ENCODE data around the gene MEGF6.

Gene MEGF6

DNA sequence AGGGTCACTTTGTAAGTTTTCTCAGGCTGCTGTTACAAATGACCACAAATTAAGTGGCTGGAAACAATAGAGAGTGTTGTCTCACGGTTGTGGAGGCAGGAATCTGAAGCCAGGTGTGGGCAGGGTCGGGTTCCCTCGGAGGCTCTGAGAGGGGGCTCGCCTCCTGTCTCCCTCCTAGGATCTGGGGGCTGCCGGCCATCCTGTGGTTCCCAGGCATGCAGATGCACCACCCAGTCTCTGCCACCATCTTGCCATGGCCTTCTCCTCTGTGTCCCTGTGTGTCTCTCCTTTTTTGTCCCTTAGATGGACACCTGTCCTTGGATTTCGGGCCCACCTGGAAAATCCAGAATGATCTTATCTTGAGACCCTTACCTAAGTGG is 45.8 kb upstream of the MEGF6 start:
- TF ChIP-seq, protein P1, sequence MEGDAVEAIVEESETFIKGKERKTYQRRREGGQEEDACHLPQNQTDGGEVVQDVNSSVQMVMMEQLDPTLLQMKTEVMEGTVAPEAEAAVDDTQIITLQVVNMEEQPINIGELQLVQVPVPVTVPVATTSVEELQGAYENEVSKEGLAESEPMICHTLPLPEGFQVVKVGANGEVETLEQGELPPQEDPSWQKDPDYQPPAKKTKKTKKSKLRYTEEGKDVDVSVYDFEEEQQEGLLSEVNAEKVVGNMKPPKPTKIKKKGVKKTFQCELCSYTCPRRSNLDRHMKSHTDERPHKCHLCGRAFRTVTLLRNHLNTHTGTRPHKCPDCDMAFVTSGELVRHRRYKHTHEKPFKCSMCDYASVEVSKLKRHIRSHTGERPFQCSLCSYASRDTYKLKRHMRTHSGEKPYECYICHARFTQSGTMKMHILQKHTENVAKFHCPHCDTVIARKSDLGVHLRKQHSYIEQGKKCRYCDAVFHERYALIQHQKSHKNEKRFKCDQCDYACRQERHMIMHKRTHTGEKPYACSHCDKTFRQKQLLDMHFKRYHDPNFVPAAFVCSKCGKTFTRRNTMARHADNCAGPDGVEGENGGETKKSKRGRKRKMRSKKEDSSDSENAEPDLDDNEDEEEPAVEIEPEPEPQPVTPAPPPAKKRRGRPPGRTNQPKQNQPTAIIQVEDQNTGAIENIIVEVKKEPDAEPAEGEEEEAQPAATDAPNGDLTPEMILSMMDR (IDR thresholded peaks at IDR 0.05), result no peak
- H3K27ac Mint-ChIP-seq, result no peak overlapping the region
- no peak for DNase-seq
- H3K4me1 Mint-ChIP-seq, result peaks cover 38% of the 10 kb centered on the region
- H3K36me3 Mint-ChIP-seq (ENCODE audit: low read depth), result no peaks in the 10 kb centered on the region
- H3K9me3 Mint-ChIP-seq, result no peaks in the 10 kb centered on the region
- H3K27me3 Mint-ChIP-seq (ENCODE audit: low read depth, poor library complexity), result peaks cover 65% of the 10 kb centered on the region
- no peak overlapping the region for H3K4me3 Mint-ChIP-seq

DNA sequence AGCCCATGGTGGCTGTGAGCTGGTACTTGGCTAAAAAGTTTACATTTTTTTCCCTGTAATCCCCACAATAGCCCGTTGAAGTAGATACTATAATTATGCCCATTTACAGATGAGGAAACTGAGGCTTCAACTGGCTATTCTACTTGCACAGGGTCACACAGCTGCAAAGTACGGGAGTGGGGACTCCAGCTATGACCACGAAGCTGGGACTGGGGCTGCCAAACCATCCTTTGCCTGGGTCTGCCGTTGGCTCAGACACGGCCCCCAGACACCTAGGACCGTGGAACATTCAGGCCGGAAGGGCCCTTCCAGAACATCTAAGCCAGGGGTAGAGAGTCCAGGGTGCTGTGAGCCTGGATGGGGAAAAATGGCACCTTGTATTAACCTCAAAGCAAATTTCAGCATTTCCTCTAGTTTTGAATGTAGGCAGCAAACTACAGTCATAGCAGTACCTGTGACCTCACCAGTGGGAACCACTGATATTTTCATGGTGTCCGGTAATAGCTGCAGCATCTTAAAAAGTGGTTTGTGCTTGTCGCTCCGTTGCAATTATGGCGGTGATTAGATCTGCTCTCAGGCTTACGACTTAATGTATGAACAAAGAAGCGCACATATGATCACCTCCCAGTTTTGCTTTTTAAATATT is 45.3 kb upstream of the MEGF6 start:
- TF ChIP-seq, protein P1 (IDR thresholded peaks at IDR 0.05), result no peak
- peaks cover 70% of the 10 kb centered on the region for H3K27me3 Mint-ChIP-seq (ENCODE audit: low read depth, poor library complexity)
- H3K36me3 Mint-ChIP-seq (ENCODE audit: low read depth), result no peaks in the 10 kb centered on the region
- H3K4me1 Mint-ChIP-seq, result peaks cover 38% of the 10 kb centered on the region
- no peak overlapping the region for H3K4me3 Mint-ChIP-seq
- no peaks in the 10 kb centered on the region for H3K9me3 Mint-ChIP-seq
- DNase-seq, result no peak
- no peak overlapping the region for H3K27ac Mint-ChIP-seq

DNA sequence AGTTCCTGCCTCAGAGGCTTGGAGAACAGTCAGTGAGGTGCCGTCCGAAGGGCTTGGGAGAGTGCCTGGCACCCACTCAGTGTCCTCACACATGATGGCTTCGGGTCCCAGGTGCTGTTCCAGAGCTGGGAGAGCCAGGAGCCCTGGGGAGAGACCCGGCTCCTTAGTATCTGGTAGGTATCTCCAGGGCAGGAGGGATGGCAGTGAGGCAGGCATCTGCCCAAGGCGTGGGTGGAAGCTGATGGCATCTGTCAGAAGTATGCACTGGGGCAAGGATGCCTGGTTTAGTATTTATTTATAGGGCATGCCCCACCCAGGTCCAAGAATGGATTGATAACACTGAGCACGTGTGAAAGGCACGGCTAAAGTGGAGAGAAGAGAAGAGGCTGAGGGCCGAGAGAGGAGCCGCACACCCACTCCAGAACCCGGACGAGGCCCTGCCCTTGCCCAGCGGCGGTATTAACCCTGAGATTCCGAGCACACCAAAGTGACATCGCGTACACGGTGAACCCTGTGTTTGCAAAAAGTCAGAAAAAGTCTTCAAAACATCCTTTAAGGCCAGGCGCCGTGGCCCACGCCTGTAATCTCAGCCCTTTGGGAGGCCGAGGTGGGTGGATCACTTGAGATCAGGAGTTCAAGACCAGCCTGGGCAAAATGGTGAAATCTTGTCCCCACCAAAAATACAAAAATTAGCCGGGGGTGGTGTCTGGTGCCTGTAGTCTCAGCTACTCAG is 43.4 kb upstream of the MEGF6 start:
- H3K36me3 Mint-ChIP-seq (ENCODE audit: low read depth), result no peaks in the 10 kb centered on the region
- DNase-seq, result no peak
- no peak overlapping the region for H3K4me3 Mint-ChIP-seq
- peaks cover 85% of the 10 kb centered on the region for H3K27me3 Mint-ChIP-seq (ENCODE audit: low read depth, poor library complexity)
- H3K4me1 Mint-ChIP-seq, result peaks cover 38% of the 10 kb centered on the region
- no peak overlapping the region for H3K27ac Mint-ChIP-seq
- TF ChIP-seq, protein P1 (IDR thresholded peaks at IDR 0.05), result no peak
- no peaks in the 10 kb centered on the region for H3K9me3 Mint-ChIP-seq

DNA sequence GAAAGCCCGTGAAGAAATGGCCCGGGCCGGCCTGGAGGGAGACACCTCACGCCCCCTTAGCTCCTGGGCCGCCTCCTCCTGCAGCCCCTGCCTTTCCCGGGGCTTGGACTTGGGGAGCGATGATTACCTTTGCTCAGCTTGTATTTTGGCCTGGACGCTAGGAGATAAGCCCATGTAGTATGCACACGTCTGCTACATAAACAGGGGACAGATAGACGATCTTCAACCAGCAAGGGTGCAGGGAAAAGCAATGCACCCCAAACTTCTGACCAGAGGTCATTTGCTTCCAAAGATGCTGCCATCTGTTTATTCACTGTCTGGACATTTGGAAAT is 41.9 kb upstream of the MEGF6 start:
- H3K36me3 Mint-ChIP-seq (ENCODE audit: low read depth), result no peaks in the 10 kb centered on the region
- H3K27me3 Mint-ChIP-seq (ENCODE audit: low read depth, poor library complexity), result peaks cover 84% of the 10 kb centered on the region
- peak overlapping the region; percentile 63 for H3K4me3 Mint-ChIP-seq

DNA sequence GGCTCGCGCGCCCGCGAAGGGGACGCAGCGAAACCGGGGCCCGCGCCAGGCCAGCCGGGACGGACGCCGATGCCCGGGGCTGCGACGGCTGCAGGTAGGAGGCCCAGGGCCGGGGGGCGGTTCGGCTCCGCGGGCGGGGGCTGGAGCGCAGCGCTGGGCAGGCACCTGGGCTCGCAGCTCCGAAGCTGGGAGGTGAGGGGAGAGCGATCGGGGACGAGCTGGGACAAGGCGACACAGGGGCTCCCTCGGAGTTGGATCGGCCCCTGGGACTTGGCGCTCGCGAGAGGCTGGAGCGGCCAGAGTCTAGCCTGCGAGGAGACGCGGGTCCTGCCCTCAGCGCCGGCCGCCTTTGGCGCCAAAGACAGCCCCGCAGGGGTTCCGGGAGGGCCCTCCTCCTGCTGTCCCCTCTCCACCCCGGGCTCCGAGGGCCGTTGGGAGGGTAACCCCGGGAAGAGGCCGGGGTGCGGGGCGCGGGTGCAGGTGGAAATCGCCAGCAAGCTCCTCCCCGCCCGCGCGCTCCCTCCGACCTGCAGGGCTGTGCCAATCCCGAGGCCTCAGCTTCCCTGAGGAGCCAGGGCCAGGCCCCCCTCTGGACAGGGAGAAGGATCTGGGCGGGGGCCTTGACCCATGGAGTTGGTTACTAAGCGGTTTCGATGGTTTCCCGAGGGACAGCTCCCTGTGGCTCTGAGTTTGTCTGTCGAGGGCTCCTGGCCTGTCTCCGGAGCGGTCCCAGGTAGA is 41.4 kb upstream of the MEGF6 start:
- Mint-ChIP-seq H3K36me3 (ENCODE audit: low read depth) (no peaks in the 10 kb centered on the region), H3K9me3 (no peaks in the 10 kb centered on the region), H3K4me1 (peaks cover 32% of the 10 kb centered on the region), H3K27ac (no peak overlapping the region), H3K27me3 (ENCODE audit: low read depth, poor library complexity) (peaks cover 80% of the 10 kb centered on the region), H3K4me3 (peak overlapping the region; percentile 63)
- TF ChIP-seq, protein P1 (IDR thresholded peaks at IDR 0.05), result no peak
- peak; percentile 42 for DNase-seq

More for the DNA sequence above, 41.9 kb upstream of the MEGF6 start:
- TF ChIP-seq, protein P1 (IDR thresholded peaks at IDR 0.05), result no peak
- DNase-seq, result no peak
- H3K27ac Mint-ChIP-seq, result no peak overlapping the region
- H3K9me3 Mint-ChIP-seq, result no peaks in the 10 kb centered on the region
- peaks cover 37% of the 10 kb centered on the region for H3K4me1 Mint-ChIP-seq

All from nephron progenitor cell (in vitro differentiated cells).